GM23338 (cell line): ENCODE data around the gene SGCD. TPM values are rescaled to one million over a fixed set of nuclear protein-coding genes. Genes with fewer than 3 reads are reported as not detected.

Experiments
- ATAC-seq: fragments of 200-7000 bp; cut with Tn5 transposase; 3 replicates; pipeline ENCODE4 v1.9.1; 2020
- DNase-seq: peaks from one replicate; pipeline ENCODE4 v3.0.0-alpha.2; 2015; ENCODE audit warnings: low spot score
- H2AFZ ChIP-seq: fragments of 200-600 bp; sonication (generic); 2 replicates; pipeline ENCODE4 v1.8.0; 2016; ENCODE audit warnings: antibody characterized with exemption, mild to moderate bottlenecking, moderate library complexity
- H3F3A ChIP-seq: fragments of 200-600 bp; sonication (generic); replicated peaks from 2 replicates; pipeline ENCODE4 v1.8.0; 2017; ENCODE audit warnings: antibody characterized with exemption, mixed run types, low read depth
- H3K27ac ChIP-seq: fragments of 200-600 bp; sonication (generic); 2 replicates; pipeline ENCODE4 v1.6.1; 2016; ENCODE audit warnings: low read depth
- H3K27me3 ChIP-seq: fragments of 200-600 bp; sonication (generic); 2 replicates; pipeline ENCODE4 v1.8.0; 2016; ENCODE audit warnings: mild to moderate bottlenecking, mixed run types, moderate library complexity; ENCODE audit not compliant: insufficient read depth
- H3K36me3 ChIP-seq: fragments of 200-600 bp; sonication (generic); 2 replicates; pipeline ENCODE4 v1.8.0; 2016; ENCODE audit warnings: mild to moderate bottlenecking; ENCODE audit not compliant: insufficient read depth
- H3K4me1 ChIP-seq: fragments of 200-600 bp; sonication (generic); 2 replicates; pipeline ENCODE4 v1.8.0; 2016; ENCODE audit warnings: mild to moderate bottlenecking, moderate library complexity; ENCODE audit not compliant: insufficient read depth
- H3K4me2 ChIP-seq: fragments of 200-600 bp; sonication (generic); 2 replicates; pipeline ENCODE4 v1.7.1; 2017; ENCODE audit warnings: mixed run types
- H3K4me3 ChIP-seq: fragments of 200-600 bp; sonication (generic); 2 replicates; pipeline ENCODE4 v1.6.1; 2016; ENCODE audit warnings: mixed run types
- H3K79me2 ChIP-seq: fragments of 200-600 bp; sonication (generic); replicated peaks from 2 replicates; pipeline ENCODE4 v1.8.0; 2017; ENCODE audit warnings: mild to moderate bottlenecking; ENCODE audit not compliant: insufficient read depth
- H3K9me2 ChIP-seq: fragments of 200-600 bp; sonication (generic); 2 replicates; pipeline ENCODE4 v1.8.0; 2017; ENCODE audit not compliant: insufficient read depth
- H4K20me1 ChIP-seq: fragments of 200-600 bp; sonication (generic); replicated peaks from 2 replicates; pipeline ENCODE4 v1.8.0; 2017; ENCODE audit warnings: mild to moderate bottlenecking; ENCODE audit not compliant: insufficient read depth
- H3K27ac Mint-ChIP-seq: 2 replicates; pipeline ENCODE4 v1.8.0; 2020; ENCODE audit warnings: inconsistent platforms, mild to moderate bottlenecking, moderate library complexity, mixed read lengths
- H3K27me3 Mint-ChIP-seq: 3 replicates; pipeline ENCODE4 v1.8.0; 2022; ENCODE audit warnings: low read depth, mild to moderate bottlenecking, moderate library complexity, mixed read lengths, inconsistent platforms; ENCODE audit not compliant: insufficient read depth, poor library complexity
- H3K36me3 Mint-ChIP-seq: 3 replicates; pipeline ENCODE4 v1.8.0; 2021; ENCODE audit warnings: low read depth, mild to moderate bottlenecking, inconsistent platforms, moderate library complexity, mixed read lengths
- H3K4me1 Mint-ChIP-seq: 3 replicates; pipeline ENCODE4 v1.8.0; 2020; ENCODE audit warnings: mild to moderate bottlenecking, inconsistent platforms, mixed read lengths
- H3K4me3 Mint-ChIP-seq: 3 replicates; pipeline ENCODE4 v1.8.0; 2021; ENCODE audit warnings: moderate library complexity, mild to moderate bottlenecking, inconsistent platforms, mixed read lengths
- H3K9me3 Mint-ChIP-seq: 3 replicates; pipeline ENCODE4 v1.8.0; 2020; ENCODE audit warnings: moderate library complexity, mild to moderate bottlenecking, inconsistent platforms, mixed read lengths
- CREB1 ChIP-seq: fragments of 250-450 bp; sonication (Bioruptor Pico); IDR thresholded peaks from 2 replicates; pipeline ENCODE4 v1.5.0; 2020; ENCODE audit warnings: low read depth, mild to moderate bottlenecking, moderate library complexity
- CTCF ChIP-seq, 2 experiments: fragments of 200-600 bp in 1 of 2; sonication (generic) in 1 of 2; conservative IDR thresholded peaks; 2 replicates each; pipeline versions ENCODE4 v1.5.1 to v1.6.1; 2016 to 2017; ENCODE audit warnings: antibody characterized with exemption in 2 of 2, low read depth in 2 of 2, mild to moderate bottlenecking in 2 of 2, moderate library complexity in 1 of 2
- EZH2 ChIP-seq: fragments of 200-600 bp; sonication (generic); IDR thresholded peaks from one replicate; pipeline ENCODE4 v1.8.0; 2017; ENCODE audit warnings: antibody characterized with exemption, mild to moderate bottlenecking, low read depth; ENCODE audit not compliant: unreplicated experiment
- EZH2phosphoT487 ChIP-seq: fragments of 200-600 bp; sonication (generic); IDR thresholded peaks from one replicate; pipeline ENCODE4 v1.8.1; 2018; ENCODE audit warnings: antibody characterized with exemption; ENCODE audit not compliant: unreplicated experiment
- JUNB ChIP-seq: IDR thresholded peaks from one replicate; pipeline ENCODE4 v1.6.1; 2016; ENCODE audit warnings: antibody characterized with exemption; ENCODE audit not compliant: unreplicated experiment
- NANOG ChIP-seq: IDR thresholded peaks from 2 replicates; pipeline ENCODE4 v1.6.1; 2016; ENCODE audit warnings: antibody characterized with exemption, borderline replicate concordance
- POLR2AphosphoS5 ChIP-seq: IDR thresholded peaks from 2 replicates; pipeline ENCODE4 v1.6.1; 2016; ENCODE audit warnings: antibody characterized with exemption, low read depth
- REST ChIP-seq: IDR thresholded peaks from one replicate; pipeline ENCODE4 v1.6.1; 2018; ENCODE audit warnings: antibody characterized with exemption; ENCODE audit not compliant: unreplicated experiment
- STAT1 ChIP-seq: IDR thresholded peaks from one replicate; pipeline ENCODE4 v1.6.1; 2016; ENCODE audit warnings: antibody characterized with exemption; ENCODE audit not compliant: unreplicated experiment
- ZNF114 ChIP-seq: fragments of 250-450 bp; sonication (Bioruptor Pico); IDR thresholded peaks from 2 replicates; pipeline ENCODE4 v1.5.0; 2020; ENCODE audit warnings: mild to moderate bottlenecking, moderate library complexity
- ZNF331 ChIP-seq: fragments of 250-450 bp; sonication (Bioruptor Pico); IDR thresholded peaks from 2 replicates; pipeline ENCODE4 v1.5.0; 2020; ENCODE audit warnings: low read depth, mild to moderate bottlenecking, moderate library complexity
- ZNF462 ChIP-seq: fragments of 250-450 bp; sonication (Bioruptor Pico); IDR thresholded peaks from 2 replicates; pipeline ENCODE4 v1.5.0; 2020; ENCODE audit warnings: mild to moderate bottlenecking, moderate library complexity
- polyA plus RNA-seq: library from polyadenylated mRNA; unstranded; fragments of >200 nt; fragmentation: Nextera tagmentation; extraction: Ambion mirVana; gene quantifications from 2 replicates; pipeline ENCODE4 v1.2.1, GENCODE V29; 2016
- total RNA-seq: library from RNA; depleted of rRNA; stranded (reverse); fragments of >200 nt; shearing (Covaris generic); gene quantifications from 2 replicates; pipeline ENCODE4 v1.2.3, GENCODE V29; 2014
- TF ChIP-seq, protein P1 (sequence below): IDR thresholded peaks from 2 replicates; pipeline ENCODE4 v1.6.1; 2016; ENCODE audit warnings: antibody characterized with exemption

Gene SGCD
- total and polyA plus RNA-seq, 2 experiments from 2014 or later: 0.03 to 0.05 TPM

DNA sequence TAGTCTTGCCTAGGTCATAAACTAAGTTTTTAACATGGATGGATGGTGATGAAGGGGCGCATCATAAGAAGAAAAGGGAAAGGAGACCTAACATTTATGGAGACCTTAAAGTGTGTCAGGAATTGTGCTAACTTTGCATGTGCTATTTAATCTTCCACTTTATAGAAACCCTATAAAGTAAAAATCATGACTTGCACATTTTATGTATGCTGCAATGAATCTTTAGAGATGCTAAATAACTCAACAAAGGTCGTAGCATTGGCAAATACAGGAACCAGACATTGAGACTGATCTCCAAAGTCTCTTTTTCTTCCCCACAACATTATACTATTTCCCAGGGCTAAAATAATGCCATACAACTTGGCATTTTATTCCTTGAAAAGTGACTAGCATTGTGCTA, 214.6 kb downstream of the SGCD start:
- Mint-ChIP-seq H3K27ac (no peak overlapping the region), H3K36me3 (no peaks in the 10 kb centered on the region), H3K9me3 (no peaks in the 10 kb centered on the region), H3K27me3 (no peaks in the 10 kb centered on the region), H3K4me3 (no peak overlapping the region), H3K4me1 (no peaks in the 10 kb centered on the region)
- Histone ChIP-seq H4K20me1 (no peaks in the 10 kb centered on the region), H3K9me2 (peaks cover 8% of the 10 kb centered on the region; the same call in 1 of the 2 replicates), H3K79me2 (no peaks in the 10 kb centered on the region), H3K27me3 (no peaks in the 10 kb centered on the region), H3K4me3 (no peak overlapping the region), H3K4me1 (no peaks in the 10 kb centered on the region), H3F3A (no peaks in the 10 kb centered on the region), H2AFZ (peak overlapping the region; percentile 61; the same call in 1 of the 2 replicates), H3K27ac (no peak overlapping the region), H3K36me3 (no peaks in the 10 kb centered on the region), H3K4me2 (no peak overlapping the region)
- DNase-seq (no peak), ATAC-seq (no peak)
- TF ChIP-seq JUNB: no peak
- no peak for TF ChIP-seq EZH2
- no peak for TF ChIP-seq POLR2AphosphoS5
- no peak for TF ChIP-seq CTCF (conservative IDR thresholded peaks at IDR 0.05; ENCODE audit: low read depth in 2 of 2)
- TF ChIP-seq ZNF462: no peak
- TF ChIP-seq EZH2phosphoT487: no peak
- no peak for TF ChIP-seq NANOG
- TF ChIP-seq REST: no peak
- no peak for TF ChIP-seq ZNF331
- TF ChIP-seq, protein P1, sequence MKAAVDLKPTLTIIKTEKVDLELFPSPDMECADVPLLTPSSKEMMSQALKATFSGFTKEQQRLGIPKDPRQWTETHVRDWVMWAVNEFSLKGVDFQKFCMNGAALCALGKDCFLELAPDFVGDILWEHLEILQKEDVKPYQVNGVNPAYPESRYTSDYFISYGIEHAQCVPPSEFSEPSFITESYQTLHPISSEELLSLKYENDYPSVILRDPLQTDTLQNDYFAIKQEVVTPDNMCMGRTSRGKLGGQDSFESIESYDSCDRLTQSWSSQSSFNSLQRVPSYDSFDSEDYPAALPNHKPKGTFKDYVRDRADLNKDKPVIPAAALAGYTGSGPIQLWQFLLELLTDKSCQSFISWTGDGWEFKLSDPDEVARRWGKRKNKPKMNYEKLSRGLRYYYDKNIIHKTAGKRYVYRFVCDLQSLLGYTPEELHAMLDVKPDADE: no peak
- TF ChIP-seq STAT1: no peak
- no peak for TF ChIP-seq CREB1
- TF ChIP-seq ZNF114: no peak
